GM12891 (cell line): ENCODE measurements around the gene BACH2.

Source experiments
- POLR2A ChIP-seq: IDR thresholded peaks from 2 replicates; pipeline ENCODE4 v1.6.1; 2011; ENCODE audit warnings: low read depth, low read length, control low read depth
- POLR2AphosphoS5 ChIP-seq: IDR thresholded peaks from 2 replicates; pipeline ENCODE4 v1.6.1; 2011; ENCODE audit warnings: low read depth, low read length, control low read depth
- TAF1 ChIP-seq: IDR thresholded peaks from 2 replicates; pipeline ENCODE4 v1.6.1; 2011; ENCODE audit warnings: low read depth, low read length, control low read depth

DNA sequence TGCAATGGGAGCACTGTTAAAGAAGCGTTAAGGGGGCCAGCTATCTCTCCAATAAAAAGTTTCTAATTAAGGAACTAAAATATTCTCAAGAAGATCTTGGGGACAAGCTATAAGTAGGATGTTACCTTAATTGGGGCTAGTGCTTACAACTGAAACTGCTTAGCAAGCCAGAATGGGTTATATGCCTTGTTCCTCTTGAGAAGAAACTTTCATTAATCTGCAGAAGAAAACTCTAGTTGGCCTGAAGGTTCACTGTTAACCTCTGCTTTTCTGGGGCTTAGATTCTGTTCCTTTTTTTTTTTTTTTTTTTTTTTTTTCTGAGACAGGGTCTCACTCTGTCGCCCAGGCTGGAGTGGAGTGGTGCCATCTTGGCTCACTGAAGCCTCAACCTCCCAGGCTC, 82.2 kb downstream of the BACH2 start:
- TF ChIP-seq POLR2AphosphoS5 (no peak), TAF1 (no peak), POLR2A (no peak)
